GM12878 (cell line): ENCODE measurements around the gene MDC1. TPM values are rescaled to one million over a fixed set of nuclear protein-coding genes. Genes with fewer than 3 reads are reported as not detected.

Source experiments
- HDAC6 ChIP-seq: fragments of 200-600 bp; sonication (generic); IDR thresholded peaks from one replicate; pipeline ENCODE4 v1.8.0; 2017; ENCODE audit warnings: antibody characterized with exemption; ENCODE audit not compliant: unreplicated experiment
- PKNOX1 ChIP-seq: fragments of 450-650 bp; IDR thresholded peaks from 2 replicates; pipeline ENCODE4 v1.6.1; 2016; ENCODE audit warnings: mild to moderate bottlenecking
- RELB ChIP-seq: fragments of 450-650 bp; IDR thresholded peaks from 2 replicates; pipeline ENCODE4 v1.6.1; 2017; ENCODE audit warnings: low read depth, mild to moderate bottlenecking, moderate library complexity
- ZBTB40 ChIP-seq: fragments of 450-650 bp; IDR thresholded peaks from 2 replicates; pipeline ENCODE4 v1.6.1; 2016; ENCODE audit warnings: mild to moderate bottlenecking, moderate library complexity, borderline replicate concordance
- polyA plus RNA-seq, 11 experiments: library from polyadenylated mRNA; depleted of rRNA in 4 of 11; unstranded in 6 of 11; stranded (reverse) in 5 of 11; fragments of >200 nt; fragmentation: Nextera tagmentation in 4 of 11; fragmentation: Illumina TruSeq in 1 of 11; extraction: Ambion mirVana in 4 of 11; extraction: Trizol in 1 of 11; gene quantifications; 1 replicate in 1 of 11; 2 replicates in 10 of 11; pipeline versions ENCODE4 v1.2.1 to v1.2.3, GENCODE V29; 2011 to 2016; ENCODE audit warnings: inconsistent platforms in 2 of 11, missing spikeins in 2 of 11, low read depth in 1 of 11
- total RNA-seq, 4 experiments: library from RNA; depleted of rRNA in 3 of 4; stranded (reverse); fragments of >200 nt in 3 of 4; fragmentation: Illumina TruSeq in 1 of 4; extraction: Trizol in 1 of 4; gene quantifications; 2 replicates each; pipeline versions ENCODE4 v1.2.1 to v1.2.3, GENCODE V29; 2013 to 2021

MDC1 gene
- total and polyA plus RNA-seq, 10 of the 15 experiments (the other 5 are each of a cell fraction or from before 2014, with no cell fraction given) = 5.1 to 62.5 (median 22.4) TPM

DNA sequence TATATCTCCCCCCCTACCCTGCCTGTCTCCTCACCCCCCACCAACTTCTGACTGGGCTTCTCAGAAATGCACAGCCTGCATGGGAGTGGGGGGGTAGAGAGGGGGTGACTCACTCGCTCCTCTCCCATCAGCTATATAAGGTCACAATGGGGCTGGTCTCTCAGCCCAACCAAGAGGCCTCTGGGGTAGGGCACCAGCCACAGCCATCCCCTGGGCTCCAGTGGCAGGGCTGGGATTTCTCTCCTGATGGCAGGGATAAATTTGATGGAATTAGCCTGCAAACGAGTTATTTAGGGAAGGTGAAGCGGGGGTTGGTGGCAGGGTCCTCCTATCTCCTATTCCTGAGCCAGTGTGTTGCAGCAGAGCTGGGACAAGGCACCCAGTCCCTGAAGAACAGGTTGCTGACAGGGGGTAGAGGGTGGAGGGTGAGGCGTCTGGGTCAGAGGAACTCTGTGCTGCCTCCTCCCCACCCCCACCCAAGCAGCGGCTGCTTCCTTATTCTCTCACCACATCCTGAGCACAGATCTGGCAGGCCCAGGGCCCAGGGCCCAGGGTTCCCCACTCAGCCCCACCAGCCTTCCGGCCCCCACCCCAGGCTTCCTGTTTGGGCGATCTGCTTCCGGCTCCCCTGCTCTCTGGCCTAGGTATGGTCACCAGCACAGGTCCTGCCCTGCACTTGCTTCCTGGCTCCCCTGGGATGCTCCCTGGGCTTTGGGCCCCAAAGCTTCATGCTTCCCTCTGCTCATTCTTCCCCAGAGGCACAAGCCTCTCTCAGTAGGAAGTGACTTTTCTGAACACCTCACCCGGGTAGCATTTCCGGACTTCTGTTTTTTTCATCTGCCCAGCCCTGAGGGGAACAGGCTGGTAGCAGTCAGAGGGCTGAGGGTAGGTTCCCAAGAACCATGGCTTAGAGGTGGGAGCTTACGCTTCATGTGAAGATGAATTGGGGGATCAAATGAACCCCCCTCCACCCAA, 34.7 kb downstream of the MDC1 start (continued):
- 0 out of 2 replicates have a peak, but pooled peaks have one; percentile 24 for TF ChIP-seq PKNOX1
- peak; percentile 65 for TF ChIP-seq RELB
- peak; percentile 8 for TF ChIP-seq HDAC6
- peak; percentile 89; the same call in 1 of the 2 replicates for TF ChIP-seq ZBTB40
